Upper lobe of right lung (tissue), 1 donor: ENCODE data around the gene LHX3. TPM values are rescaled to one million over a fixed set of nuclear protein-coding genes. Genes with fewer than 3 reads are reported as not detected.
"Not testable (repeated sequence)": the region's sequence is repeated elsewhere in the genome, so short reads cannot be mapped to it uniquely, and the experiment has no call there.

Source experiments
- ATAC-seq: fragments of 200-7000 bp; cut with Tn5 transposase; one replicate; pipeline ENCODE4 v1.9.1; 2020; ENCODE audit warnings: mild to moderate bottlenecking, moderate library complexity
- DNase-seq: peaks from one replicate; pipeline ENCODE4 v3.0.0-alpha.2; 2020
- H3K27ac ChIP-seq: fragments of 200-600 bp; one replicate; pipeline ENCODE4 v1.8.0; 2022
- H3K27me3 ChIP-seq: fragments of 200-600 bp; one replicate; pipeline ENCODE4 v1.8.0; 2022; ENCODE audit warnings: mild to moderate bottlenecking
- H3K36me3 ChIP-seq: fragments of 200-600 bp; one replicate; pipeline ENCODE4 v1.8.0; 2022
- H3K4me1 ChIP-seq: fragments of 200-600 bp; one replicate; pipeline ENCODE4 v1.8.0; 2022
- H3K4me3 ChIP-seq: fragments of 200-600 bp; one replicate; pipeline ENCODE4 v1.8.0; 2022; ENCODE audit warnings: mild to moderate bottlenecking
- H3K9me3 ChIP-seq: fragments of 200-600 bp; one replicate; pipeline ENCODE4 v1.8.0; 2022
- CTCF ChIP-seq: fragments of 200-600 bp; IDR thresholded peaks from one replicate; pipeline ENCODE4 v1.8.0; 2022; ENCODE audit warnings: antibody characterized with exemption
- intact Hi-C: fragments of 100-400 bp; cut with DNase I; formaldehyde crosslinking; loops from one replicate; pipeline ENCODE4 v1.11.0; 2022
- total RNA-seq: library from RNA; stranded (reverse); fragmentation: NEBNext Ultra II Directional; extraction: Animal tissue kit (Norgen Biotek cat#: 25700); gene quantifications from one replicate; pipeline ENCODE4 v1.2.1, GENCODE V29; 2021
- donor health status: DM: no; HTN: yes; CAD: no; lungs with severe emphysema.

LHX3 gene
- total RNA-seq, 1 donor from 2014 or later: not detected

GRCh38 chr9:136151848-136152542 is 52.9 kb downstream of the LHX3 start:
- Histone ChIP-seq H3K4me3 (no peak overlapping the region), H3K27me3 (peaks cover 35% of the 10 kb centered on the region), H3K27ac (no peak overlapping the region), H3K4me1 (no peaks in the 10 kb centered on the region), H3K9me3 (no peaks in the 10 kb centered on the region), H3K36me3 (no peaks in the 10 kb centered on the region)
- no peak for TF ChIP-seq CTCF
- DNase-seq (no peak), ATAC-seq (no peak)
- intact Hi-C loops: no loop called here

GRCh38 chr9:136151214-136151804 is 53.6 kb downstream of the LHX3 start:
- ATAC-seq: no peak

GRCh38 chr9:136150664-136151213 is 54.2 kb downstream of the LHX3 start:
- H3K4me1 ChIP-seq, H3K4me3 ChIP-seq, H3K36me3 ChIP-seq, H3K9me3 ChIP-seq, H3K27ac ChIP-seq, intact Hi-C loops, ATAC-seq, DNase-seq: not testable (repeated sequence)
- peaks cover 35% of the 10 kb centered on the region for H3K27me3 ChIP-seq

More at GRCh38 chr9:136151214-136151804, 53.6 kb downstream of the LHX3 start:
- H3K27ac ChIP-seq: no peak overlapping the region
- intact Hi-C loops: no loop called here
- H3K4me1 ChIP-seq: no peaks in the 10 kb centered on the region
- no peaks in the 10 kb centered on the region for H3K36me3 ChIP-seq
- H3K27me3 ChIP-seq: peaks cover 34% of the 10 kb centered on the region
- TF ChIP-seq CTCF: no peak
- H3K4me3 ChIP-seq: no peak overlapping the region
- H3K9me3 ChIP-seq: no peaks in the 10 kb centered on the region
- DNase-seq: no peak

GRCh38 chr9:136149853-136150252 is 55.1 kb downstream of the LHX3 start:
- no peak overlapping the region for H3K27ac ChIP-seq
- H3K4me3 ChIP-seq: no peak overlapping the region
- H3K36me3 ChIP-seq: no peaks in the 10 kb centered on the region
- H3K27me3 ChIP-seq: peaks cover 41% of the 10 kb centered on the region
- no peaks in the 10 kb centered on the region for H3K9me3 ChIP-seq
- TF ChIP-seq CTCF: no peak
- H3K4me1 ChIP-seq: no peaks in the 10 kb centered on the region
- intact Hi-C loops: no loop called here
- no peak for ATAC-seq
- DNase-seq: no peak

- no peak overlapping the region for H3K27ac ChIP-seq
- no peaks in the 10 kb centered on the region for H3K9me3 ChIP-seq
- DNase-seq: no peak
- H3K4me3 ChIP-seq: no peak overlapping the region
- peaks cover 43% of the 10 kb centered on the region for H3K27me3 ChIP-seq
- H3K36me3 ChIP-seq: no peaks in the 10 kb centered on the region
- no peaks in the 10 kb centered on the region for H3K4me1 ChIP-seq
- no peak for TF ChIP-seq CTCF
- ATAC-seq: no peak
- intact Hi-C loops: no loop called here
Observed at GRCh38 chr9:136149337-136149736, 55.6 kb downstream of the LHX3 start.

- Histone ChIP-seq H3K4me1 (no peaks in the 10 kb centered on the region), H3K4me3 (no peak overlapping the region), H3K27me3 (peaks cover 49% of the 10 kb centered on the region), H3K9me3 (no peaks in the 10 kb centered on the region), H3K36me3 (no peaks in the 10 kb centered on the region), H3K27ac (no peak overlapping the region)
- DNase-seq (no peak), ATAC-seq (no peak)
- TF ChIP-seq CTCF: no peak
- intact Hi-C loops: no loop called here
Observed at GRCh38 chr9:136148766-136149165, 56.2 kb downstream of the LHX3 start.
